Activated CD4-positive, alpha-beta T cell treated with anti-CD3 and anti-CD28 coated beads, Interleukin-2, amount 50 U/mL, for 16 hours (primary cell): Measurements from ENCODE around the gene MCEMP1.

Experiments
- DNase-seq: peaks from one replicate; pipeline ENCODE4 v3.0.0-alpha.2; 2020

The MCEMP1 gene

GRCh38 chr19:7674010-7675005, 2.6 kb upstream of the MCEMP1 start:
- DNase-seq: peak; percentile 33

GRCh38 chr19:7676376-7676775, 514 bp upstream of the MCEMP1 start:
- DNase-seq: no peak

- DNase-seq: no peak
These were observed 900 bp downstream of the MCEMP1 start for GRCh38 chr19:7677669-7678311.

- peak; percentile 68 for DNase-seq
These were observed 2.3 kb downstream of the MCEMP1 start for GRCh38 chr19:7678971-7679751.

GRCh38 chr19:7679771-7680605, 3.1 kb downstream of the MCEMP1 start:
- no peak for DNase-seq

- DNase-seq: peak; percentile 89
These were observed 3.9 kb downstream of the MCEMP1 start, which contains the start of gene TRAPPC5 for GRCh38 chr19:7680606-7681339. Gene TRAPPC5, plus strand, starts transcription at chr19:7680833. Its CDS starts 1,421 bp downstream, at chr19:7682254.

GRCh38 chr19:7681340-7682174, 4.7 kb downstream of the MCEMP1 start:
- peak; percentile 93 for DNase-seq

- DNase-seq: no peak
These were observed 5.4 kb downstream of the MCEMP1 start for GRCh38 chr19:7682175-7682855.

- DNase-seq: no peak
These were observed 8.9 kb downstream of the MCEMP1 start for GRCh38 chr19:7685546-7686445.

GRCh38 chr19:7687177-7687576, 10.3 kb downstream of the MCEMP1 start:
- no peak for DNase-seq

- no peak for DNase-seq
These were observed 12.3 kb downstream of the MCEMP1 start for GRCh38 chr19:7689165-7689564.

- no peak for DNase-seq
These were observed 13.9 kb downstream of the MCEMP1 start for GRCh38 chr19:7690779-7691258.

GRCh38 chr19:7691497-7691896, 14.6 kb downstream of the MCEMP1 start:
- peak; percentile 20 for DNase-seq

- DNase-seq: peak; percentile 33
These were observed 15.7 kb downstream of the MCEMP1 start for GRCh38 chr19:7692417-7693088.

GRCh38 chr19:7694499-7694898, 17.6 kb downstream of the MCEMP1 start:
- no peak for DNase-seq

GRCh38 chr19:7697721-7698287, 20.9 kb downstream of the MCEMP1 start:
- no peak for DNase-seq

- DNase-seq: no peak
These were observed 21.7 kb downstream of the MCEMP1 start for GRCh38 chr19:7698583-7698982.

GRCh38 chr19:7699003-7699402, 22.1 kb downstream of the MCEMP1 start:
- no peak for DNase-seq
